Measurements from ENCODE around the gene ARFGAP1.
"Not testable (repeated sequence)": the region's sequence is repeated elsewhere in the genome, so short reads cannot be mapped to it uniquely, and the experiment has no call there.

The ARFGAP1 gene

GRCh38 chr20:63292292-63292701 is 19.7 kb downstream of the ARFGAP1 start:
- DNase-seq (ENCODE audit: low spot score), result no peak

GRCh38 chr20:63292904-63293303 is 20.3 kb downstream of the ARFGAP1 start, which contains the start of gene COL20A1:
Gene COL20A1, plus strand, starts transcription at chr20:63293186. Its CDS starts 1,922 bp downstream, at chr20:63295108.
- DNase-seq (ENCODE audit: low spot score), result no peak

GRCh38 chr20:63293456-63293855 is 20.8 kb downstream of the ARFGAP1 start:
- no peak for DNase-seq (ENCODE audit: low spot score)

GRCh38 chr20:63293871-63294535 is 21.4 kb downstream of the ARFGAP1 start:
- no peak for DNase-seq (ENCODE audit: low spot score)

GRCh38 chr20:63294536-63294900 is 21.9 kb downstream of the ARFGAP1 start:
- no peak for DNase-seq (ENCODE audit: low spot score)

GRCh38 chr20:63295018-63295417 is 22.4 kb downstream of the ARFGAP1 start:
- DNase-seq (ENCODE audit: low spot score), result no peak

- DNase-seq (ENCODE audit: low spot score), result no peak
Observed at GRCh38 chr20:63295422-63295821, 22.8 kb downstream of the ARFGAP1 start.

GRCh38 chr20:63295846-63296245 is 23.2 kb downstream of the ARFGAP1 start:
- DNase-seq (ENCODE audit: low spot score), result no peak

GRCh38 chr20:63296531-63297299 is 24.1 kb downstream of the ARFGAP1 start:
- peak; percentile 14 for DNase-seq (ENCODE audit: low spot score)

- DNase-seq (ENCODE audit: low spot score), result no peak
Observed at GRCh38 chr20:63297371-63297781, 24.8 kb downstream of the ARFGAP1 start.

- no peak for DNase-seq (ENCODE audit: low spot score)
Observed at GRCh38 chr20:63297796-63298572, 25.4 kb downstream of the ARFGAP1 start.

- no peak for DNase-seq (ENCODE audit: low spot score)
Observed at GRCh38 chr20:63298731-63299312, 26.2 kb downstream of the ARFGAP1 start.

GRCh38 chr20:63301671-63302070 is 29.1 kb downstream of the ARFGAP1 start:
- no peak for DNase-seq (ENCODE audit: low spot score)

- DNase-seq (ENCODE audit: low spot score), result no peak
Observed at GRCh38 chr20:63303095-63303666, 30.6 kb downstream of the ARFGAP1 start.

- no peak for DNase-seq (ENCODE audit: low spot score)
Observed at GRCh38 chr20:63305393-63305792, 32.8 kb downstream of the ARFGAP1 start.

GRCh38 chr20:63305933-63306672 is 33.5 kb downstream of the ARFGAP1 start:
- DNase-seq (ENCODE audit: low spot score), result not testable (repeated sequence)

GRCh38 chr20:63306673-63307537 is 34.3 kb downstream of the ARFGAP1 start:
- DNase-seq (ENCODE audit: low spot score), result no peak

- DNase-seq (ENCODE audit: low spot score), result no peak
Observed at GRCh38 chr20:63307538-63308217, 35.1 kb downstream of the ARFGAP1 start.

GRCh38 chr20:63308218-63308911 is 35.8 kb downstream of the ARFGAP1 start:
- no peak for DNase-seq (ENCODE audit: low spot score)
